ENCODE data around the gene GMPR. TPM values are rescaled to one million over a fixed set of nuclear protein-coding genes. Genes with fewer than 3 reads are reported as not detected.
"Not testable (repeated sequence)": the region's sequence is repeated elsewhere in the genome, so short reads cannot be mapped to it uniquely, and the experiment has no call there.

The GMPR gene
- total RNA-seq, 2 donors from 2014 or later: 0.31 to 3.9 TPM

- H3K9me3 Mint-ChIP-seq; H3K4me1 Mint-ChIP-seq (ENCODE audit: low read depth in 2 of 2); H3K36me3 Mint-ChIP-seq; DNase-seq (ENCODE audit: low spot score); ATAC-seq; H3K27ac Mint-ChIP-seq; H3K4me3 Mint-ChIP-seq: not testable (repeated sequence)
- H3K27me3 Mint-ChIP-seq: peaks cover 0 to 20% of the 10 kb centered on the region in 2 donors
These were observed 24.4 kb downstream of the GMPR start for GRCh38 chr6:16262773-16263172.

- peaks cover 0 to 14% of the 10 kb centered on the region in 2 donors for H3K27me3 Mint-ChIP-seq
- not testable (repeated sequence) for DNase-seq (ENCODE audit: low spot score); H3K4me1 Mint-ChIP-seq (ENCODE audit: low read depth in 2 of 2); ATAC-seq; H3K36me3 Mint-ChIP-seq; H3K4me3 Mint-ChIP-seq; H3K9me3 Mint-ChIP-seq; H3K27ac Mint-ChIP-seq
These were observed 25.2 kb downstream of the GMPR start for GRCh38 chr6:16263464-16264099.

DNA sequence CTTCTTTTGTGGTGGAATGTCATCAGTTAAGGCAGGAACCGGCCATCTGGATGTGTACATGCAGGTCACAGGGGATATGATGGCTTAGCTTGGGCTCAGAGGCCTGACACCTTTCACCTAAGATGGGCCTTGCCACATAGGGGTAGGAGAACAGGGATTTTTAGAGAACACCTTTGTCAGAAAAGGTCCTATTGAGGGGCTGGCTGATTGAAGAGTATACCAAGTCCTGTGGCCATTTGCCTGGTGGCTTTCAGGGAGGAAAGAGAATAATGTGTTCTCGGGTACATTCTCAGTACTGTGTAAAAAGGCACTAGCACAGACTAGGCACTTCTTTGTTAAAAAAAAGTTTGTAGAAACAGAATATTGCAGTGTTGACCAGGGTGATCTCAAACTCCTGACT, 26.4 kb downstream of the GMPR start:
- Mint-ChIP-seq H3K4me3 (no peak overlapping the region), H3K4me1 (ENCODE audit: low read depth in 2 of 2) (no peaks in the 10 kb centered on the region), H3K27ac (no peak overlapping the region), H3K36me3 (no peaks in the 10 kb centered on the region), H3K9me3 (no peaks in the 10 kb centered on the region), H3K27me3 (peaks cover 0 to 12% of the 10 kb centered on the region in 2 donors)
- DNase-seq (ENCODE audit: low spot score) (no peak), ATAC-seq (no peak)

DNA sequence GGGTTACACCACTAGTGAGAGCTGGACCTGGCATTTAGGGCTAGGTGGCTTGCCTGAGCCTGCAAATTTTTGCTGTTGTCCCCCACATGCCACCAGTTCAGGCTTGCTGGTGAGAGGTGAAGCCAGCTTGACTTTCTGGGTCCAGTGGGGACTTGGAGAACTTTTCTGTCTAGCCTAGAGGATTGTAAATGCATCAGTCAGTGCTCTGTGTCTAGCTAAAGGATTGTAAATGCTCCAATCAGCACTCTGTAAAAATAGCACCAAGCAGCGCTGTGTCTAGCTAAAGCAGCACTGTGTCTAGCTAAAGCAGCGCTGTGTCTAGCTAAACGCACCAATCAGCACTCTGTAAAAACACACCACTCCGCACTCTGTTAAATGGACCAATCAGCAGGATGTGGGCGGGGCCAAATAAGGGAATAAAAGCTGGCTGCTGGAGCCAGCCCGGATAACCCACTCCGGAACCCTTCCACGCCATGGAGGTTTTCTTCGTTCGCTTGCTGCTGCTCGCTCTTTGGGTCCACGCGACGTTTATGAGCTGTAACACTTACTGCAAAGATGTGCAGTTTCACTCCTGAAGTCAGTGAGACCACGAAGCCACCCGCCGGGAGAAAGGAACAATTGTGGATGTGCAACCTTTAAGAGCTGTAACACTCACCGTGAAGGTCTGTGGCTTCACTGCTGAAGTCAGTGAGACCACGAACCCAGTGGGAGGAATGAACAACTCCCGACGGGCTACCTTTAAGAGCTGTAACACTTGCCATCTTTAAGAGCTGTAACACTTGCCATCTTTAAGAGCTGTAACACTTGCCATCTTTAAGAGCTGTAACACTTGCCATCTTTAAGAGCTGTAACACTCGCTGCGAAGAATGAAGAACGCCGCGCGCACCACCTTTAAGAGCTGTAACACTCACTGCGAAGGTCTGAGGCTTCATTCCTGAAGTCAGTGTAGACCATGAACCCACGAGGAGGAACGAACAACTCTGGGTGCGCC, 27.3 kb downstream of the GMPR start:
- no peak for DNase-seq (ENCODE audit: low spot score)
- no peaks in the 10 kb centered on the region for H3K9me3 Mint-ChIP-seq
- H3K27ac Mint-ChIP-seq: no peak overlapping the region
- no peak overlapping the region for H3K4me3 Mint-ChIP-seq
- no peak for ATAC-seq
- H3K36me3 Mint-ChIP-seq: no peaks in the 10 kb centered on the region
- no peaks in the 10 kb centered on the region for H3K4me1 Mint-ChIP-seq (ENCODE audit: low read depth in 2 of 2)
- H3K27me3 Mint-ChIP-seq: peaks cover 0 to 12% of the 10 kb centered on the region in 2 donors

DNA sequence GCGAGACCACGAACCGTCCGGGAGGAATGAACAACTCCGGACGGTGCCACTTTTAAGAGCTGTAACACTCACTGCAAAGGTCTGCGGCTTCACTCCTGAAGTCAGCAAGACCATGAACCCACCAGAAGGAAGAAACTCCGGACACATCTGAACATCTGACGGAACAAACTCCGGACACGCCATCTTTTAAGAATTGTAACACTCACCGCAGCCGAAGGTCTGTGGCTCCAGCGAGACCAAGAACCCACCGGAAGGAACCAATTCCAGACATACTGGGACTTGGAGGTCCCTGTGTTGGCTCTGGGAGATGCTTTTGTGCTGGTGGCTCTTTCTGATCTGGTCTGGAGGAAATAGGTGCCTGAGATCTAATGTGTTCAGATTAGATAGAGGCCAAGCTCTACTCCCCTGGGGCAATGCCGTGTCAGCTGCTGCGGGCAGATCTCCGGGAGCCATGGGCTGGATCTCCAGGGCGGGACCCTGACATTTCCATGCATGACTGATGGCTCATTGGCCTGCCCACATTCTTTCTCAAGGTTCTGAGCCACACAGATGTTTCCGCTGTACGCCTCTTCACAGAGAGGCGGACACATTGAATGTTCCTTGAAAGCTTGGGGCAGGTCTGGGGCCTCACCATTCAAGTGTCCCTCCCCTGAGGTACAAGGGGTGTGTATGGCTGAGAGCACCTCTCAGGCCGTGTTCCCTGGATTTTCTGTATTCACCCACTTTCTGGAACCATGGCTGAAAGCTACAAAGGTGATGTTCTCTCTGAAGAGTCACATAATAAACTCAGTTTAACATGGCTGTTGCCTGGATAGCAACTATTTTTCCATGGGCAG, 29.3 kb downstream of the GMPR start:
- no peaks in the 10 kb centered on the region for H3K4me1 Mint-ChIP-seq (ENCODE audit: low read depth in 2 of 2)
- no peaks in the 10 kb centered on the region for H3K36me3 Mint-ChIP-seq
- no peak overlapping the region for H3K4me3 Mint-ChIP-seq
- DNase-seq (ENCODE audit: low spot score) (no peak), ATAC-seq (no peak)
- H3K9me3 Mint-ChIP-seq: no peaks in the 10 kb centered on the region
- no peak overlapping the region for H3K27ac Mint-ChIP-seq
- peaks cover 0 to 12% of the 10 kb centered on the region in 2 donors for H3K27me3 Mint-ChIP-seq

GRCh38 chr6:16269442-16270070, 31.2 kb downstream of the GMPR start:
- not testable (repeated sequence) for H3K9me3 Mint-ChIP-seq; DNase-seq (ENCODE audit: low spot score); H3K4me3 Mint-ChIP-seq; H3K4me1 Mint-ChIP-seq (ENCODE audit: low read depth in 2 of 2); H3K27me3 Mint-ChIP-seq; H3K27ac Mint-ChIP-seq; ATAC-seq; H3K36me3 Mint-ChIP-seq

GRCh38 chr6:16270178-16270794, 31.9 kb downstream of the GMPR start:
- Mint-ChIP-seq H3K27me3 (no peaks in the 10 kb centered on the region), H3K4me1 (ENCODE audit: low read depth in 2 of 2) (no peaks in the 10 kb centered on the region), H3K36me3 (no peaks in the 10 kb centered on the region), H3K9me3 (no peaks in the 10 kb centered on the region), H3K4me3 (no peak overlapping the region), H3K27ac (no peak overlapping the region)
- ATAC-seq (no peak), DNase-seq (ENCODE audit: low spot score) (no peak)

- no peak overlapping the region for H3K4me3 Mint-ChIP-seq
- ATAC-seq: no peak
These were observed 33.0 kb downstream of the GMPR start for GRCh38 chr6:16271428-16271827.

DNA sequence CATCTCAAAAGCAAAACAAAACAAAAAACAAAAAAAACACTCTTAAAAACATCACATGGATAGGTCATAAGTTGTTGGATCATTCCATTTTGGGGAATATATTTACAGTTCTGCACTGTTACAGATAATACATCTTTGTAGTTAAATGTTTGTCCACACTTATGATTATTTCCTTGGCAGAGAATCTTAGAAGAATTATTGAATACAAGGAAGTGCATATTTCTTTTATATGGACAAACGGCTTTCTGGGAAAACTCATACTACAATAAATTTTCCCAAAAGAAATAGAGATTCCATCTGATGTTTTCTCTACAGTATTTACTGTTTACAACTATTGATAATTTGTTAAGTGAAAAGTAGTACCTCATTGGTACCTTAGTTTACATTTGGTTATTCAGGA, 33.8 kb downstream of the GMPR start:
- Mint-ChIP-seq H3K27me3 (no peaks in the 10 kb centered on the region), H3K9me3 (no peaks in the 10 kb centered on the region), H3K4me1 (ENCODE audit: low read depth in 2 of 2) (no peaks in the 10 kb centered on the region), H3K4me3 (no peak overlapping the region), H3K36me3 (no peaks in the 10 kb centered on the region), H3K27ac (no peak overlapping the region)
- no peak for DNase-seq (ENCODE audit: low spot score)
- ATAC-seq: no peak

More at GRCh38 chr6:16271428-16271827, 33.0 kb downstream of the GMPR start:
- Mint-ChIP-seq H3K27ac (no peak overlapping the region), H3K27me3 (no peaks in the 10 kb centered on the region), H3K9me3 (no peaks in the 10 kb centered on the region), H3K4me1 (ENCODE audit: low read depth in 2 of 2) (no peaks in the 10 kb centered on the region), H3K36me3 (no peaks in the 10 kb centered on the region)
- DNase-seq (ENCODE audit: low spot score): no peak

- Mint-ChIP-seq H3K4me1 (ENCODE audit: low read depth in 2 of 2) (no peaks in the 10 kb centered on the region), H3K9me3 (no peaks in the 10 kb centered on the region), H3K27ac (no peak overlapping the region), H3K36me3 (no peaks in the 10 kb centered on the region), H3K27me3 (no peaks in the 10 kb centered on the region), H3K4me3 (no peak overlapping the region)
- ATAC-seq: no peak
- no peak for DNase-seq (ENCODE audit: low spot score)
These were observed 34.9 kb downstream of the GMPR start for GRCh38 chr6:16273256-16273655.

DNA sequence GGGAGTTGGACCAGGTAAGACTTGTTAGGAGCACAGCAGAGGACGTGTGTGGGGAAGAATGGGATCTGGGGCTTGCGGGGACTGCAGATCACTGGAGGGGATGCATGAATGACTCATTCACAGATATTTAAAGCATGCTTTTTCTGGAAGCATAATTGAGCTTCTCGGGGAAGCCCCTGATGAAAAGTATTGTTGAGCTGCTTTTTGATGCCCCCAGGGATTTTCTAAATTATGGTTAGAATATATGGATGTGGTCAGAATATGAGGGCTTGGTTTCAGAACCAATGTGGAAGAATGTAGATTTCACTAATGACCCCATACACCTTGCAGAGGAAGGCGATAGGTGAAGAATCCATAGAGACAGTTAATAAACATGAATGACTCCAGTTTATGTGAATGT, 36.1 kb downstream of the GMPR start:
- no peaks in the 10 kb centered on the region for H3K27me3 Mint-ChIP-seq
- H3K9me3 Mint-ChIP-seq: no peaks in the 10 kb centered on the region

DNA sequence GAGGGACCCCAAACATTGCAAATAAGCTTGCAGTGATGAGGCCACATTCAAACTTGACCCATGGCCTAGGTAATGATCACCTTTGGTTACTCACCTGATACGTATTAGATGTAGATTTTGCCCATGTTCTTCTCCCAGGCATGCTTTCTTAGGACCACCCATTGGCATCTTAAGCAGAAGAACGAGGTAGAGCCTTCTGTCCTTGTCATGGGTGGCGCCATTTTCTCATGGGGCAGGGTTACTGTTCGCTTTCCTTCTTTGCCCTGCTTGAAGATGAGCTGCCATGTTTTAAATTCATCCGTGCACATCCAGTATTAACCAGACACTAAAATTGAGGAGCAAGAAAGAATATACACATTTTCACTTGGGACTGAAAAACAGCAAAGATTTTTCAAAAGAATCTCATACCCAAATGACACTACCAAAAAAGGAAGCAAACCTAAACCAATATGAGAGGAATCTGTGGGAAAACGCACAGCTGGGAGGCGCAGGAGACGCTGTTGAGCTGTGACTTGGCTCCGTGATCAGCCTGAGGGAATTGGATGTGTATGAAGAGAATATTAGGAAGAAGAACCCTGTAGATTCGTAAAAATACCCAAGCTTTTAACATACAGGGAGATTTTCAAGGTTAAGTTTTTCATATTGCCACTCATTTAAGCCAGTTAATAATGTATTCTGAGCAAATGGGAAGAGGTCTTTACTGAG, 36.6 kb downstream of the GMPR start:
- DNase-seq (ENCODE audit: low spot score): no peak
- Mint-ChIP-seq H3K4me1 (ENCODE audit: low read depth in 2 of 2) (no peaks in the 10 kb centered on the region), H3K27ac (no peak overlapping the region), H3K4me3 (no peak overlapping the region), H3K9me3 (no peaks in the 10 kb centered on the region), H3K27me3 (no peaks in the 10 kb centered on the region), H3K36me3 (no peaks in the 10 kb centered on the region)
- no peak for ATAC-seq

More for the DNA sequence above, 36.1 kb downstream of the GMPR start:
- H3K27ac Mint-ChIP-seq: no peak overlapping the region
- H3K4me3 Mint-ChIP-seq: no peak overlapping the region
- ATAC-seq (no peak), DNase-seq (ENCODE audit: low spot score) (no peak)
- H3K36me3 Mint-ChIP-seq: no peaks in the 10 kb centered on the region
- no peaks in the 10 kb centered on the region for H3K4me1 Mint-ChIP-seq (ENCODE audit: low read depth in 2 of 2)
